LNCAP (cell line): Measurements from ENCODE around the gene ZNF236.
A peak's percentile ranks its signal among the peaks of the same experiment; 100 is the strongest.

ENCODE experiments used
- CTCF ChIP-seq: fragments of 450-650 bp; IDR thresholded peaks from 2 replicates; pipeline ENCODE4 v1.5.1; 2017; ENCODE audit warnings: mild to moderate bottlenecking

Gene ZNF236

DNA sequence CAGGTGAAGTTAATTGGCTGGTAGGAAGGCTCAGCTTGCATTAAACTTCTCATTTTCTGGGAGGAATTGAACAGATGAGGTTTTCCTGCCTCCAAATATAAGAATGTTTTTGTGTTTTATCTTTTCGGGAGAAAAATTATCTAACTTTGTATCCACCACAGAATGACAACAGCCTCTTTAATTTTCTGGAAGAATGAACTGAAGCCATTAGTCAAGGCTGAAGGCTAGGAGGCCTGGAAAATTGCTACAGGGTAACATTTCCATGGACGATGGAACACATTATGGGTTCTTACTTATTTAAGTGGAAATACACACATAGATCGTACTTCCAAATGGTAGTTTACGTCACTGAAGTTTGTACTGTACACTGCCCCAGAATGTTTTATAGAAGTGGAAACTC is 28.0 kb upstream of the ZNF236 start:
- no peak for TF ChIP-seq CTCF

DNA sequence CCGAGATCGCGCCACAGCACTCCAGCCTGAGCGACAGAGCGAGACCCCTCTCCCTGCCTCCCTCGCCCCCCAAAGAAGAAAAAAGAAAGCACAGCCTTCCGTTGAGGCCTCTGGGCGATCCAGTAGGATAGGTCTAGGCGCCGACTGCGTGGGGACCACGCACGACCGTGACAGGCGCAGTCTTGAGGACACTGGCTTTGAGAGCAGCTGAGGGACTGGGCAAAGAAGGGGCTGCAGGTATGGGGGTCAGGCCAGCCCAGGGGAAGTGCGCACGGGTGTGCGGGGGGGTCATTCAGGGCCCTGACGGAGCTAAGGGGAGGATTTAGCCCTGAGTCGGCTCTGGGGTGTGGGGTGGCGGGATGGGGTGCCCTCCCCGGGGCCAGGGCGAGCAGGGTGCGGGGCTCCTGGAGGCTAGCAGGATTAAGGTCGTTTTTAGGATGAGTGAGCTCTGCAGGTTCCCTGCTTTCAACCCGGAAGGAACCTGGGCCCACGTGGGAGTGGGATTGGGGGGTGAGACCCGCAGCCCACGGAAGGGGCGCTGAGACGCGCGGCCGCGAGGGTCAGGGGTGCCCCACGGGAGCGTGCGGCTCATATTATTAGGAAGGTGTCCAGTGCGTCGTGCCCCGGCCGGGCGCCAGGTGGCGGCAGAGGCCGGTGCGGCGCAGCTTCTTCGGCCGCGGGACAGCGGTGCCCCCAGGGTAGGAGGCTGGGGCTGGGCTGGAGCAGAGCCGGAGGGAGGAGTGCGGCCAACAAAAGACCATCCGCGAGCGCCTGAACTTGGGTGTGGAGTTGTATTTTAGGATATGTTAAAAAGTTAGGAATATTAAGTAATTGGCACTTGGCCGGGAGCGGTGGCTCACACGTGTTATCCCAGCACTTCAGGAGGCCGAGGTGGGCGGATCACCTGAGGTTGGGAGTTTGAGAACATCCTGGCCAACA is 20.5 kb upstream of the ZNF236 start:
- TF ChIP-seq CTCF = peak; percentile 97

- no peak for TF ChIP-seq CTCF
Observed at GRCh38 chr18:76803413-76803812, 18.9 kb upstream of the ZNF236 start.

- peak; percentile 88 for TF ChIP-seq CTCF
Observed at GRCh38 chr18:76803814-76804213, 18.5 kb upstream of the ZNF236 start.

- TF ChIP-seq CTCF = no peak
Observed at GRCh38 chr18:76805221-76805620, 17.1 kb upstream of the ZNF236 start.

DNA sequence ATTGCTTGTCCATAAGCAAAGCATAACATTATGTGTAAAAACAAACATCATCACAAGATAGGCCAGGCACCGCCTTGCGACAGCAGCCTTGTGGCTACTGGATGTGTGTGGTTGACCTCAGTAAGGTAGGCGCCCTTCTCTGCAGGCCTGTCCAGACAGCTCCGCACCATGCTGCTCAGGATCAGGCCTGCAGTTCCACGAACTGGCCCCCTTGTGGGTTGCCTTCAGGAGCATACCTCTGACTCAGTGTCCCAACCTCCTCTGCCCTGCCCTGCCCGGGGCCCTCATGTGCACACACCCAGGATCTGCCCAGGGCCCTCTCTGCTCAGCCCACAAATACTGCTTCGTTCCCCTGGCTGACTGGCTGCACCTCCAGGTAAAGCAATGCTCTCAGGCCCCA is 16.1 kb upstream of the ZNF236 start:
- TF ChIP-seq CTCF = no peak

DNA sequence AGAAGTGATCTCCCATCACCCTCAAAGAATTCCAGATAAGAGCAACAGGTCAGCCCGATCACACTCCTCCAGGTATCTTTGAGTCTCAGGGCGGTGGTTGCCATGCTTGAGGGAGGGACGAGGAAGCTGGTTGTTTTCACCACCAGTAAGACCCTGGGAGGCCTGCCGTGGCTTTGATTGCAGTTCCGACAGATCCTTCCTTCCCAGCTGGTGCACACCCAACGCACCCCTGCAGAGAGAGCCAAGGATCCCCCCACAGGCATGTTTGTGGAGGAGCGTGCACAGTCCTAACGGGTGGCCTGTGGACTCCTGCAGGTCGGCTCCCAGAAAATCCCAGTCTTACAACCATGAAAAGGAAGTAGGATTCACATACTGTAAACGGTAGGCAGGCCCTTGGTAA is 13.8 kb upstream of the ZNF236 start:
- TF ChIP-seq CTCF = no peak
